Lung (tissue), 12 donors: ENCODE measurements around the gene RGS10. TPM values are rescaled to one million over a fixed set of nuclear protein-coding genes. Genes with fewer than 3 reads are reported as not detected.

Experiments used
- ATAC-seq: fragments of 200-7000 bp; cut with Tn5 transposase; one replicate; pipeline ENCODE4 v1.9.1; 2020; ENCODE audit warnings: moderate number of reproducible peaks; ENCODE audit not compliant: insufficient read depth, low FRiP score
- DNase-seq, 3 donors: peaks; one replicate each; pipeline ENCODE4 v3.0.0-alpha.2; 2013 to 2017
- H3K27ac ChIP-seq, 2 donors: one replicate each; pipeline ENCODE4 v1.5.1; 2013; ENCODE audit warnings: mild to moderate bottlenecking in 2 of 2, moderate library complexity in 2 of 2, control low read depth in 1 of 2, inconsistent platforms in 1 of 2, low read depth in 1 of 2, low read length in 1 of 2
- H3K27me3 ChIP-seq, 3 donors: one replicate each; pipeline ENCODE4 v1.5.1; 2013; ENCODE audit warnings: low read length in 2 of 3; ENCODE audit not compliant: control insufficient read depth in 3 of 3, insufficient read depth in 3 of 3
- H3K36me3 ChIP-seq, 4 donors: one replicate each; pipeline ENCODE4 v1.5.1; 2013; ENCODE audit warnings: low read length in 4 of 4, mild to moderate bottlenecking in 1 of 4, moderate library complexity in 1 of 4; ENCODE audit not compliant: control insufficient read depth in 4 of 4, insufficient read depth in 4 of 4
- H3K4me1 ChIP-seq, 5 donors: one replicate each; pipeline ENCODE4 v1.5.1; 2013; ENCODE audit warnings: low read length in 5 of 5, mild to moderate bottlenecking in 2 of 5, moderate library complexity in 1 of 5; ENCODE audit not compliant: control insufficient read depth in 5 of 5, insufficient read depth in 5 of 5
- H3K4me3 ChIP-seq: one replicate; pipeline ENCODE4 v1.5.1; 2013; ENCODE audit warnings: mild to moderate bottlenecking, control low read depth, moderate library complexity
- H3K9ac ChIP-seq, 2 donors: one replicate each; pipeline ENCODE4 v1.5.1; 2013; ENCODE audit warnings: low read length in 2 of 2, control low read depth in 1 of 2; ENCODE audit not compliant: insufficient read depth in 1 of 2
- H3K9me3 ChIP-seq, 4 donors: one replicate each; pipeline ENCODE4 v1.5.1; 2013; ENCODE audit warnings: low read length in 3 of 4, mild to moderate bottlenecking in 1 of 4, moderate library complexity in 1 of 4; ENCODE audit not compliant: control insufficient read depth in 4 of 4, insufficient read depth in 3 of 4
- CTCF ChIP-seq: IDR thresholded peaks from 2 replicates; pipeline ENCODE4 v1.5.1; 2012; ENCODE audit warnings: mild to moderate bottlenecking; ENCODE audit errors: control extremely low read depth, extremely low read depth
- WGBS, 2 donors: extraction: QIAGEN DNeasy Blood & Tissue Kit; methylation state at CpG; one replicate each; pipeline ENCODE4 v1.1.7; 2013; 5-methylcytosine and 5-hydroxymethylcytosine counted together
- polyA plus RNA-seq, 2 donors: library from polyadenylated mRNA; stranded (reverse); fragments of 200-250 nt; gene quantifications; one replicate each; pipeline ENCODE4 v1.2.1, GENCODE V29; 2013
- total RNA-seq, 2 donors: library from RNA; depleted of rRNA in 1 of 2; stranded (reverse); fragments of >200 nt in 1 of 2; gene quantifications; one replicate each; pipeline ENCODE4 v1.2.1, GENCODE V29; 2014 to 2021
- donor health status: control.
- donor health status: control.
- donor health status: Bipolar disorder and iron deficiency.
- donor health status: healthy.
- donor health status: DM: yes; HTN: yes; CAD: no.

The RGS10 gene
- total and polyA plus RNA-seq, 4 donors = 17.0 to 43.4 (median 29.8) TPM

- Histone ChIP-seq H3K27me3 (peaks cover 0 to 4% (median 0%) of the 10 kb centered on the region in 3 donors), H3K4me1 (no peaks in the 10 kb centered on the region), H3K9ac (no peak overlapping the region), H3K4me3 (no peak overlapping the region), H3K9me3 (peaks cover 0 to 2% (median 0%) of the 10 kb centered on the region in 4 donors), H3K27ac (no peak overlapping the region), H3K36me3 (no peaks in the 10 kb centered on the region)
- ATAC-seq (no peak), DNase-seq (no peak)
- WGBS, 2 donors = 78 to 89% methylated on average over 10 to 13 of the region's 13 CpGs
- TF ChIP-seq CTCF = no peak
Measured at GRCh38 chr10:119468542-119469324, 73.8 kb downstream of the RGS10 start.

DNA sequence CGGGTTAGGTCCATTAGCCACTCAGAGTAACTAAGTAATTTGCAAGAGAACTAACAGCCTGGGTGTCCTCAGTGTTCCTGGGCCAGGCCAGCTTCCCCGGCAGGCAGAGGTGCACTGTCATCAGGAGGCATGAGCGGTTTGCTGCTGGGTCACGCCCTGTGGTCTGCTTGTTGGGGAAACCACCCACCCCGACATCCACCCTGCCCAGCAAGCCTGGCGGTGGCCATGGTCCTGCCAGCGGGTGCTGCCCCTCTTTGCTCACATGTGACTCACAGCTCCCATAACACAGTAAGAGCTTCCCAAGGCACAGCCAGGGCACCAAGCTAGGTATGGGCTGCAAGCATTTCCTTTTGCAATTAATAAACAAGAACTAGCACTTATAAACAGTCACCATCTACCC lies 75.9 kb downstream of the RGS10 start:
- Histone ChIP-seq H3K4me3 (no peak overlapping the region), H3K27me3 (peaks cover 0 to 4% (median 0%) of the 10 kb centered on the region in 3 donors), H3K36me3 (no peaks in the 10 kb centered on the region), H3K9ac (no peak overlapping the region), H3K4me1 (no peaks in the 10 kb centered on the region), H3K27ac (no peak overlapping the region), H3K9me3 (peaks cover 0 to 2% (median 0%) of the 10 kb centered on the region in 4 donors)
- no peak for TF ChIP-seq CTCF
- 47 to 56% methylated on average over 7 of the region's 7 CpGs for WGBS, 2 donors
- DNase-seq (no peak), ATAC-seq (no peak)

- peaks cover 0 to 4% (median 0%) of the 10 kb centered on the region in 3 donors for H3K27me3 ChIP-seq
- no peak overlapping the region for H3K9ac ChIP-seq
- no peaks in the 10 kb centered on the region for H3K36me3 ChIP-seq
- DNase-seq (no peak), ATAC-seq (no peak)
- H3K27ac ChIP-seq = no peak overlapping the region
- peaks cover 0 to 3% (median 0%) of the 10 kb centered on the region in 5 donors for H3K4me1 ChIP-seq
- H3K4me3 ChIP-seq = no peak overlapping the region
- no peak for TF ChIP-seq CTCF
- peaks cover 0 to 2% (median 0%) of the 10 kb centered on the region in 4 donors for H3K9me3 ChIP-seq
- WGBS, 2 donors = 53 to 67% methylated on average over 10 of the region's 10 CpGs
Measured at GRCh38 chr10:119466076-119466475, 76.4 kb downstream of the RGS10 start.
